ENCODE results near the gene DNMBP.

DNA sequence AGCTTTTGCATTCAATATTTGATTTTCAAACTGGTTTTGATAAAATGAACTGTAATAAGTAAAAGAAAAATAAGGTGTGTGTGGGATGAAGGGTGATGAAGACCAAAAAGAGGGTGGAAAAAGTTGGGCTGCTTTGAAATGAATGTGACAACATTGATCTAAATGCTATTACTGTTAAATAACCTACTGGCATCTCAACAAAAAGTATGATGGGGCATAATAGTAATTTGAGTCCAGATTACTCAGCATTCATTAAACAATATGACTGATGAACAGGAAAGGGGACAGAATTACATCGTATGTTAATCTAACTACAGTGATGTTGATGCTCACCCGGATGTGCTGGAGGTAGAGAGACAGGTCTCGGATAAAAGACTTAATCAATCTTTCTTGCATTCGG is 115.1 kb downstream of the DNMBP start:
- TF ChIP-seq, protein P1, sequence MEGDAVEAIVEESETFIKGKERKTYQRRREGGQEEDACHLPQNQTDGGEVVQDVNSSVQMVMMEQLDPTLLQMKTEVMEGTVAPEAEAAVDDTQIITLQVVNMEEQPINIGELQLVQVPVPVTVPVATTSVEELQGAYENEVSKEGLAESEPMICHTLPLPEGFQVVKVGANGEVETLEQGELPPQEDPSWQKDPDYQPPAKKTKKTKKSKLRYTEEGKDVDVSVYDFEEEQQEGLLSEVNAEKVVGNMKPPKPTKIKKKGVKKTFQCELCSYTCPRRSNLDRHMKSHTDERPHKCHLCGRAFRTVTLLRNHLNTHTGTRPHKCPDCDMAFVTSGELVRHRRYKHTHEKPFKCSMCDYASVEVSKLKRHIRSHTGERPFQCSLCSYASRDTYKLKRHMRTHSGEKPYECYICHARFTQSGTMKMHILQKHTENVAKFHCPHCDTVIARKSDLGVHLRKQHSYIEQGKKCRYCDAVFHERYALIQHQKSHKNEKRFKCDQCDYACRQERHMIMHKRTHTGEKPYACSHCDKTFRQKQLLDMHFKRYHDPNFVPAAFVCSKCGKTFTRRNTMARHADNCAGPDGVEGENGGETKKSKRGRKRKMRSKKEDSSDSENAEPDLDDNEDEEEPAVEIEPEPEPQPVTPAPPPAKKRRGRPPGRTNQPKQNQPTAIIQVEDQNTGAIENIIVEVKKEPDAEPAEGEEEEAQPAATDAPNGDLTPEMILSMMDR (IDR thresholded peaks at IDR 0.05): no peak
- no peak for TF ChIP-seq POLR2A (IDR thresholded peaks at IDR 0.05)
